Stimulated activated naive CD8-positive, alpha-beta T cell treated with anti-CD3 and anti-CD28 coated beads, Interleukin-15, Interleukin-2, amounts not matched to agents 100 U/mL and 50 U/mL, for 24 hours (primary cell): ENCODE results near the gene GALNT1.

Source experiments
- ATAC-seq: fragments of 150-1000 bp; cut with Tn5 transposase; one replicate; pipeline ENCODE4 v1.10.0; 2021
- DNase-seq: peaks from one replicate; pipeline ENCODE4 v3.0.0; 2021

Gene GALNT1

GRCh38 chr18:35582899-35583558 lies 1.5 kb downstream of the GALNT1 start:
- DNase-seq (no peak), ATAC-seq (no peak)

GRCh38 chr18:35584735-35585134 lies 3.2 kb downstream of the GALNT1 start:
- no peak for ATAC-seq
- DNase-seq = no peak

- ATAC-seq (no peak), DNase-seq (no peak)
Measured at GRCh38 chr18:35585608-35586007, 4.1 kb downstream of the GALNT1 start.

- ATAC-seq (no peak), DNase-seq (no peak)
Measured at GRCh38 chr18:35588122-35588521, 6.6 kb downstream of the GALNT1 start.

- ATAC-seq (peak; percentile 74), DNase-seq (peak; percentile 29)
Measured at GRCh38 chr18:35588995-35589394, 7.5 kb downstream of the GALNT1 start.

GRCh38 chr18:35589546-35589945 lies 8.0 kb downstream of the GALNT1 start:
- no peak for DNase-seq
- no peak for ATAC-seq

- ATAC-seq = peak; percentile 33
- no peak for DNase-seq
Measured at GRCh38 chr18:35590935-35591334, 9.4 kb downstream of the GALNT1 start.

GRCh38 chr18:35592298-35592697 lies 10.8 kb downstream of the GALNT1 start:
- DNase-seq (peak; percentile 46), ATAC-seq (peak; percentile 57)

- DNase-seq (no peak), ATAC-seq (no peak)
Measured at GRCh38 chr18:35593859-35594258, 12.3 kb downstream of the GALNT1 start.

- no peak for ATAC-seq
- DNase-seq = no peak
Measured at GRCh38 chr18:35597758-35598157, 16.2 kb downstream of the GALNT1 start.

- no peak for ATAC-seq
- DNase-seq = no peak
Measured at GRCh38 chr18:35602193-35602820, 20.8 kb downstream of the GALNT1 start.

- no peak for ATAC-seq
- no peak for DNase-seq
Measured at GRCh38 chr18:35603008-35603407, 21.5 kb downstream of the GALNT1 start.

- no peak for DNase-seq
Measured at GRCh38 chr18:35603528-35603927, 22.0 kb downstream of the GALNT1 start.

GRCh38 chr18:35604369-35604768 lies 22.8 kb downstream of the GALNT1 start:
- DNase-seq (no peak), ATAC-seq (no peak)

More at GRCh38 chr18:35603528-35603927, 22.0 kb downstream of the GALNT1 start:
- no peak for ATAC-seq

- ATAC-seq = peak; percentile 77
- no peak for DNase-seq
Measured at GRCh38 chr18:35605686-35606417, 24.3 kb downstream of the GALNT1 start.

- ATAC-seq (no peak), DNase-seq (no peak)
Measured at GRCh38 chr18:35609236-35609635, 27.7 kb downstream of the GALNT1 start.

GRCh38 chr18:35610089-35610488 lies 28.5 kb downstream of the GALNT1 start:
- no peak for DNase-seq
- no peak for ATAC-seq

GRCh38 chr18:35610724-35611123 lies 29.2 kb downstream of the GALNT1 start:
- ATAC-seq = no peak

GRCh38 chr18:35611518-35611917 lies 30.0 kb downstream of the GALNT1 start:
- no peak for ATAC-seq
- no peak for DNase-seq

More at GRCh38 chr18:35610724-35611123, 29.2 kb downstream of the GALNT1 start:
- no peak for DNase-seq

- ATAC-seq (no peak), DNase-seq (no peak)
Measured at GRCh38 chr18:35616074-35616473, 34.5 kb downstream of the GALNT1 start.

GRCh38 chr18:35616664-35617423 lies 35.3 kb downstream of the GALNT1 start:
- peak; percentile 59 for DNase-seq
- ATAC-seq = peak; percentile 96

- no peak for ATAC-seq
Measured at GRCh38 chr18:35617865-35618264, 36.3 kb downstream of the GALNT1 start.

GRCh38 chr18:35618289-35618688 lies 36.7 kb downstream of the GALNT1 start:
- ATAC-seq (no peak), DNase-seq (no peak)

More at GRCh38 chr18:35617865-35618264, 36.3 kb downstream of the GALNT1 start:
- DNase-seq = no peak
